Activated T-helper 1 cell treated with anti-CD3 and anti-CD28 coated beads, Interleukin-12 subunit alpha, Interleukin-12 subunit beta, Interleukin-2, Interleukin-4 antibody, amounts not matched to agents 30 ng/mL and 10 ng/mL and 1 ng/mL, durations not matched to agents 14 hours and 24 hours and 36 hours (primary cell): ENCODE data around the gene DTX3. TPM values are rescaled to one million over a fixed set of nuclear protein-coding genes. Genes with fewer than 3 reads are reported as not detected.
A peak's percentile ranks its signal among the peaks of the same experiment; 100 is the strongest.
"Not testable (repeated sequence)": the region's sequence is repeated elsewhere in the genome, so short reads cannot be mapped to it uniquely, and the experiment has no call there.

Experiments used
- DNase-seq: peaks from one replicate; pipeline ENCODE4 v3.0.0; 2021; ENCODE audit warnings: low spot score
- H3K27ac Mint-ChIP-seq: one replicate; pipeline ENCODE4 v1.8.0; 2021; ENCODE audit warnings: mild to moderate bottlenecking, mixed read lengths
- H3K27me3 Mint-ChIP-seq: one replicate; pipeline ENCODE4 v1.8.0; 2022; ENCODE audit warnings: mild to moderate bottlenecking, moderate library complexity, mixed read lengths; ENCODE audit not compliant: insufficient read depth
- H3K36me3 Mint-ChIP-seq: one replicate; pipeline ENCODE4 v1.8.0; 2021; ENCODE audit warnings: low read depth, mixed read lengths
- H3K4me1 Mint-ChIP-seq: one replicate; pipeline ENCODE4 v1.8.0; 2021; ENCODE audit warnings: low read depth, mixed read lengths
- H3K4me3 Mint-ChIP-seq: one replicate; pipeline ENCODE4 v1.8.0; 2021; ENCODE audit warnings: mild to moderate bottlenecking, moderate library complexity, mixed read lengths
- H3K9me3 Mint-ChIP-seq: one replicate; pipeline ENCODE4 v1.8.0; 2021; ENCODE audit warnings: mixed read lengths
- intact Hi-C: fragments of 100-400 bp; cut with micrococcal nuclease; formaldehyde crosslinking; loops from one replicate; pipeline ENCODE4 v1.15.1; 2024
- total RNA-seq: library from RNA; stranded (reverse); gene quantifications from 2 replicates; pipeline ENCODE4 v1.2.3, GENCODE V29; 2022

DTX3 gene
- total RNA-seq, 1 donor from 2014 or later, result 18.5 TPM

DNA sequence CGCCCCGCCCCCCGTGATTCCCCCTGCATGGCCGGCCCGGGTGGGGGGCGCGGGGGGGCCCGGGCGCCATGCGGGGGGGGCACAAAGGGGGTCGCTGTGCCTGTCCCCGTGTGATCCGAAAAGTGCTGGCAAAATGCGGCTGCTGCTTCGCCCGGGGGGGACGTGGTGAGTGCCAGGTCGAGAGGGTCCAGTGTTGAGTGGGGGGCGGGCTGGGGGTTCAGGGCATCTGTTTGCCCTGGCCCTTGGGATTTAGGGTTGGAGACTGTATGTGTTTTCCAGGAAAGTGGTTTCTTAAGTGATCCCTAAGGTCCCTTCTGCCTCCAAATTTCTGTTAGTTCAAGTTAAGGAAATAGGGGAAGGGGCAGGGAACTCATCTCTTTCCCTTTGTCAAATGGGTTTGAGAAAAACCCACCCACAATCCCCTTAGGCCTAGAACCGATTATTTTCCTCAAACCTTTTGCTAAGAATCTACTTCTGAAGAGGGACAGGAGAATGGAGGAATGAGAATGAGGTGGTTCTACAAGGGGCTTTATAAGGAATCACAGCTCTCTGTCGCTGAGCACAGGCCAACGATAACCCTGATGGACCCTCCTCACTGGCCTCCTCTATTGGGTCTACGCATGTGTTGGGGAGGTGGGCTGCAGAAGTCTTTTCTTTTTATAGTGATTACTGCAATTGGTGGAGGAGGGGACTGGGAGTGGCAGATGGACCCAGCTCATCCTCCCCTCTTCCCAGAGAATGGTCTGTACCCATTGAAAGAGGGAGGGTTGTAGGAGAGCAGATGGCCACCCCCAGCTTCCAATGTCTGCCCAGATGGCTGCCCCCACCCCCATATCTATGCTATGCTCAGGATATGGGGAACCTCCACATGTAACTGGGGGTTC is 7.4 kb downstream of the DTX3 start:
- intact Hi-C loops, result loop anchor here (1.0 to 5.0 kb wide), 3 partner anchors 9 to 130 kb away; partner anchors contain the start of gene KIF5A

DNA sequence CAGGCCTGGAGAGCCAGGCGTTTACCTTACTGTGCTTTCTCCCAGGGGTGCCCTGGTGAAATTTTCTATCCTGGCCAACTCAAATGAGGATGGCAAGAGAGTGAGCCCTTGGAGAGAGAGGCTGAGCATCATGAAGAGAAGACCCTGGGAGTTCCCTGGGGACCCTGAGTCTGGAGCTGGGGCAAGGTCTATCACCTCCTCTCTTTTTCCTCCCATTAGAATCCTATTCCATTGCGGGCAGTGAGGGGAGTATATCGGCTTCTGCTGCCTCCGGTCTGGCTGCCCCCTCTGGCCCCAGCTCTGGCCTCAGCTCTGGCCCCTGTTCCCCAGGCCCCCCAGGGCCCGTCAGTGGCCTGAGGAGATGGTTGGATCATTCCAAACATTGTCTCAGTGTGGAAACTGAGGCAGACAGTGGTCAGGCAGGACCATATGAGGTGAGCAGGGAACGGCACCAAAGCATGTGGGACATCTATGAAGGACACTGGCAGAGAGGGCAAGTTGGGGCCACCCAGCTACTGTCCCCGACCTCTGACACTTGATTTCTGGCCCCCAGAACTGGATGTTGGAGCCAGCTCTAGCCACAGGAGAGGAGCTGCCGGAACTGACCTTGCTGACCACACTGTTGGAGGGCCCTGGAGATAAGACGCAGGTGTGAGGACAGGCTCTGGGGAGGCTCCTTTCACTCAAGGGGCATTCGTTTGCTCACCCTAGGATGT is 8.2 kb downstream of the DTX3 start:
- peaks cover 5% of the 10 kb centered on the region for H3K4me1 Mint-ChIP-seq
- H3K27me3 Mint-ChIP-seq, result peaks cover 56% of the 10 kb centered on the region
- H3K27ac Mint-ChIP-seq, result no peak overlapping the region
- H3K4me3 Mint-ChIP-seq, result no peak overlapping the region
- DNase-seq, result no peak
- no peaks in the 10 kb centered on the region for H3K9me3 Mint-ChIP-seq
- no peaks in the 10 kb centered on the region for H3K36me3 Mint-ChIP-seq
- intact Hi-C loops, result loop anchor here (5.0 kb wide), 2 partner anchors 61 to 129 kb away; partner anchors contain the start of gene KIF5A

More for the DNA sequence above, 7.4 kb downstream of the DTX3 start:
- no peak for DNase-seq
- no peak overlapping the region for H3K27ac Mint-ChIP-seq
- peak overlapping the region; percentile 58 for H3K4me3 Mint-ChIP-seq
- no peaks in the 10 kb centered on the region for H3K9me3 Mint-ChIP-seq
- H3K4me1 Mint-ChIP-seq, result peaks cover 5% of the 10 kb centered on the region
- H3K27me3 Mint-ChIP-seq, result peaks cover 48% of the 10 kb centered on the region
- no peaks in the 10 kb centered on the region for H3K36me3 Mint-ChIP-seq

DNA sequence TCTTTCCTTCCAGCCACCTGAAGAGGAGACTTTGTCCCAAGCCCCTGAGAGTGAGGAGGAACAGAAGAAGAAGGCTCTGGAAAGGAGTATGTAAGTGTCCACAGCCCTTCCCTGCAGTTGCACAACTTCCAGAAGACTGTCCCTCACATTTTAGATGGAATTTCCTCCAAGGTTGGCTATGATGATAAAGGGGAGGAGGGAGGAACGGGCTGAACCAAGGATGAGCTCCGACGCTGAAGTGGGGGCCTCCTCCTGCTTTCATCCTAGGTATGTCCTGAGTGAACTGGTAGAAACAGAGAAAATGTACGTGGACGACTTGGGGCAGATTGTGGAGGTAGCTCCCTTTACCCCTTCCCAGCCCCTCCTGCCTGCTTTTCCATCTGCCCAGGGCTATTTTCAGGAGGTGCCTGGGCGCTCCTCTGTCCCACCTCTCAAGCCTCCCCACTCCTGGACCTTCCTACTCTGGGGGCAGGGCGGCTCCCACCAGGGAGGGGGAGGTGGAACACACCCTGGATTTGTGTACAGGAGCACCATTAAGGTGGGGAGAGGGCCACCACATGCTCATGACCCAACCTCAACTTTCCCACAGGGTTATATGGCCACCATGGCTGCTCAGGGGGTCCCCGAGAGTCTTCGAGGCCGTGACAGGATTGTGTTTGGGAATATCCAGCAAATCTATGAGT is 8.9 kb downstream of the DTX3 start:
- peaks cover 5% of the 10 kb centered on the region for H3K4me1 Mint-ChIP-seq
- H3K27me3 Mint-ChIP-seq, result peaks cover 62% of the 10 kb centered on the region
- H3K36me3 Mint-ChIP-seq, result no peaks in the 10 kb centered on the region
- H3K4me3 Mint-ChIP-seq, result no peak overlapping the region
- no peak for DNase-seq
- H3K9me3 Mint-ChIP-seq, result no peaks in the 10 kb centered on the region
- no peak overlapping the region for H3K27ac Mint-ChIP-seq
- intact Hi-C loops, result loop anchor here (5.0 kb wide), 2 partner anchors 61 to 129 kb away; partner anchors contain the start of gene KIF5A

DNA sequence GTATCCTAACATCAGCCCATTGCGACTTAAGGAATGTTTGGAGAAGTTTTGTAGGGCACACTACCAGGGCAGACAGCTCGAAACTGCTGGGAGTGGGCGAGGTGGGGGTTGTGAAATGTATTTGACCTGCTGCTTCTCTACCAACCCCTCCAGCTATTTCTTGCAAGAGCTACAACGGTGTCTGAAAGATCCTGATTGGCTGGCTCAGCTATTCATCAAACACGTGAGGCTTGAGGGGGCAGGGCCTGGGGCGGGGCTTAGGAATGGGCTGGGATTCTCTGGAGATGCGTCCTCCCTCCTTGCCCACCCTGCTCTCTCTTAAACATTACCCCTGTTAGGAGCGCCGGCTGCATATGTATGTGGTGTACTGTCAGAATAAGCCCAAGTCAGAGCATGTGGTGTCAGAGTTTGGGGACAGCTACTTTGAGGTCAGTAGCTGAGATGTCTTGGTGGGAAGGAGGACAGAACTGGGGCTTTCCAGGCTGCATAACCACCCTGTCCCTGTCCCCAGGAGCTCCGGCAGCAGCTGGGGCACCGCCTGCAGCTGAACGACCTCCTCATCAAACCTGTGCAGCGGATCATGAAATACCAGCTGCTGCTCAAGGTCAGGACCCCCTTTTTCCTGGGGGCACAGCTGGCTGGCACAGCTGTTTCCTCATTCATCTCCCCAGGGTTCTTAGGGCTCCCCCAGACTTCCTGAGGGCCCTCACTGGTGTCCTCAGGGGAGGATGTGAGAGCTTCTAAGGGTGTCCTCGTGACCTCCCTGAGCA is 9.7 kb downstream of the DTX3 start:
- Mint-ChIP-seq H3K27me3 (peaks cover 70% of the 10 kb centered on the region), H3K27ac (no peak overlapping the region), H3K9me3 (no peaks in the 10 kb centered on the region), H3K4me1 (peaks cover 11% of the 10 kb centered on the region), H3K36me3 (no peaks in the 10 kb centered on the region), H3K4me3 (no peak overlapping the region)
- intact Hi-C loops, result loop anchor here (5.0 kb wide), 2 partner anchors 62 to 128 kb away; partner anchors contain the start of gene KIF5A
- DNase-seq, result no peak

DNA sequence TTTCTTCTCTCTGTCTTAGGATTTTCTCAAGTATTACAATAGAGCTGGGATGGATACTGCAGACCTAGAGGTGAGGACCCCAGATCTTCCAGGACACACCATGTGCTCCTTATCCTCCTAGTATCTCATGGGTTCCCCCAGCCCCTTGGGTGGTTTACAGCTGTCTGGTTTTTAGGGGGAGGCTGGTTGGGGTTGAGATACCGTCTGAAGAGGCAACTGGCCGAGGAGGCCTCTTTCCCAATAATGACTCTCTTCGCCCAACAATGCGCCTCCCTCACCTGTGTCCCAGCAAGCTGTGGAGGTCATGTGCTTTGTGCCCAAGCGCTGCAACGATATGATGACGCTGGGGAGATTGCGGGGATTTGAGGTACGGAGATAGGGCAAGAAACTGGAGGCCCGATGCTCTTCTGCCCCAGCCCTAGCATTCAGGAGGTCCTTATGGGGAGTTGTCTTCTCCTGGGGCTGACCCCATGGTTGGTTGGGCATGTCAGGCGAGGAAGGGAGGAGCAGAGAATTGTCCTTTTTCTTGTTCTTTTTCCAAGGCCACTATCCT is 10.4 kb downstream of the DTX3 start:
- Mint-ChIP-seq H3K36me3 (no peaks in the 10 kb centered on the region), H3K27me3 (peaks cover 73% of the 10 kb centered on the region)
- intact Hi-C loops, result loop anchor here (5.0 kb wide), 2 partner anchors 63 to 127 kb away; partner anchors contain the start of gene KIF5A

DNA sequence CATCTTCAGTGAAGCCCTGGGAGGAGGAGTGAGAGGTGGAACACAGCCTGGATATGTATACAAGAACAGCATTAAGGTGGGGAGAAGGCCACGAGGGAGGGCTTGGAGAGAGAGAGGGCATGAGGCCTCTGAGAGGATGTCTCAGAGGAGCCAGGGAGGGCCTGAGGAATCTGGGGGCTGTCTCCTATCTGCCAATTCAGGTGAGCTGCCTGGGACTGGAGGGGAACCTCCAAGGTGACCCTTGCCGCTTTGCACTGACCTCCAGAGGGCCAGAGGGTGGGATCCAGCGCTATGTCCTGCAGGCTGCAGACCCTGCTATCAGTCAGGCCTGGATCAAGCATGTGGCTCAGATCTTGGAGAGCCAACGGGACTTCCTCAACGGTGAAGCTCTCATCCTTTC is 11.0 kb downstream of the DTX3 start:
- Mint-ChIP-seq H3K27ac (no peak overlapping the region), H3K36me3 (no peaks in the 10 kb centered on the region), H3K4me3 (no peak overlapping the region), H3K27me3 (peaks cover 75% of the 10 kb centered on the region), H3K4me1 (peaks cover 10% of the 10 kb centered on the region), H3K9me3 (no peaks in the 10 kb centered on the region)
- intact Hi-C loops, result no loop called here
- no peak for DNase-seq

More for the DNA sequence above, 10.4 kb downstream of the DTX3 start:
- Mint-ChIP-seq H3K9me3 (no peaks in the 10 kb centered on the region), H3K4me3 (no peak overlapping the region), H3K4me1 (peaks cover 12% of the 10 kb centered on the region), H3K27ac (no peak overlapping the region)
- no peak for DNase-seq

DNA sequence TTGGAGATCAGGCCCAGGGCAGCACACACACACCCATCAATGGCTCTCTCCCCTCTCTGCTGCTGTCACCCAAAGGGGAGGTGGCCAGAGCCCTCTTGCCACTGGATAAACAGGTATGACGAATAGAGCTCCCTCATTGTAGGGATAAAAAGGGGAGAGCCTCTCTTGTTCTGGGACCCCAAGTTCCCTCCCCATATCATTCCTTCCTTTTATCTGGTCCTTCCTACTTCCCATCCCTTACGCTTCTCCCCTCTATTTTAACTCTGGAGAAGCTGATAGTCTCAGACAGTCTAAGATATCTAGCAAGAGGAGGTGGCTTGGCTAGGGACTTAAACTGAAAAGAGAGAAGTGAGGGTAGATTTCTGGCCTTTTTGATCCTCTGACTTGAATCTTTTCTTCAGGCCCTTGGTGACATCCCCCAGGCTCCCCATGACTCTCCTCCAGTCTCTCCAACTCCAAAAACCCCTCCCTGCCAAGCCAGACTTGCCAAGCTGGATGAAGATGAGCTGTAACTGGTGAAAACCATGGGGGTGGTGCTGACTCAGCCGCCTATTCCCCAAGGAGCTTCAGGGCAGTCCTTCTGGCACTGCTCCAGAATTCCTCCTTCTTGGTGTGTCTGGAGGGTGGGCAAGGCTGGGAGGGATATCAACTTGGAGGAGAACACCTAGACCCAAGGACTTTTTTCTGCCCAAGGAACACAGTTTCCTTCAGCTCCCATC is 11.9 kb downstream of the DTX3 start:
- Mint-ChIP-seq H3K36me3 (no peaks in the 10 kb centered on the region), H3K27me3 (peaks cover 80% of the 10 kb centered on the region), H3K27ac (no peak overlapping the region), H3K4me3 (no peak overlapping the region), H3K9me3 (no peaks in the 10 kb centered on the region), H3K4me1 (peaks cover 17% of the 10 kb centered on the region)
- intact Hi-C loops, result no loop called here
- no peak for DNase-seq

DNA sequence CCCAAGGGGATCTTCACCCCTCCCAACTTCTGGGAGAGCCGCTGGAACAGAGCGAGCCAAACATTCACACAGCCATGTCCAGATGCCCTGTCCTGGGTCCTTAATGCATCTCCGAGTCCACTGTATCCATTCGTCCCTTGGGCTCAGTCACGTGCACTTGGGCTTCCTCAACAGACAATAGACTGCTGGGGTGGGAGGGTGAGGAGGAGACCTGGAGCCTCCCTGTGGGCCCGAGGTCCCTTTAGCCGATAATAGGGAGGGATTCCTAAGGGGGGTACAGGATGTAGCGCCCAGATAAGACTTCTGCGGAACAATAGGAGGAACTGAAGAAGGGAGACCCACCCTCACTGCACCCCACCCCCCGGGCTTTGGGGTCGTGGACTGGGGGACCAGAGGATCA is 13.3 kb downstream of the DTX3 start:
- no peaks in the 10 kb centered on the region for H3K9me3 Mint-ChIP-seq
- DNase-seq, result no peak
- H3K27ac Mint-ChIP-seq, result no peak overlapping the region
- H3K4me1 Mint-ChIP-seq, result peaks cover 23% of the 10 kb centered on the region
- no peak overlapping the region for H3K4me3 Mint-ChIP-seq
- intact Hi-C loops, result loop anchor here (2.0 kb wide), 1 partner anchor 75 kb away; no protein-coding TSS in a partner anchor
- peaks cover 81% of the 10 kb centered on the region for H3K27me3 Mint-ChIP-seq
- H3K36me3 Mint-ChIP-seq, result no peaks in the 10 kb centered on the region

DNA sequence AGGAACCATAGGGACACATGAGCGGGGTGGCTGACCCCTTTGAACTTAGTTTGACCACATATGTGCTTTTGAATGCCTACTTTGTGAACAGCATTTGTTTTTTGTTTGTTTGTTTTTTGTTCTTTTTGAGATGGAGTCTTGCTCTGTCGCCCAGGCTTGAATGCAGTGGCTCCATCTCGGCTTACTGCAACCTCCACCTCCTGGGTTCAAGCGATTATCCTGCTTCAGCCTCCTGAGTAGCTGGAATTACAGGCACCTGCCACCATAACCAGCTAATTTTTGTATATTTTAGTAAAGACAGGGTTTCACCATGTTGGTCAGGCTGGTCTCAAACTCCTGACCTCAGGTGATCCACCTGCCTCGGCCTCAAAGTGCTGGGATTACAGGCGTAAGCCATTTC is 13.8 kb downstream of the DTX3 start:
- H3K27ac Mint-ChIP-seq, H3K36me3 Mint-ChIP-seq, H3K4me3 Mint-ChIP-seq, H3K9me3 Mint-ChIP-seq, DNase-seq: not testable (repeated sequence)
- intact Hi-C loops, result loop anchor here (2.0 kb wide), 1 partner anchor 74 kb away; no protein-coding TSS in a partner anchor
- H3K27me3 Mint-ChIP-seq, result peaks cover 84% of the 10 kb centered on the region
- peaks cover 23% of the 10 kb centered on the region for H3K4me1 Mint-ChIP-seq

DNA sequence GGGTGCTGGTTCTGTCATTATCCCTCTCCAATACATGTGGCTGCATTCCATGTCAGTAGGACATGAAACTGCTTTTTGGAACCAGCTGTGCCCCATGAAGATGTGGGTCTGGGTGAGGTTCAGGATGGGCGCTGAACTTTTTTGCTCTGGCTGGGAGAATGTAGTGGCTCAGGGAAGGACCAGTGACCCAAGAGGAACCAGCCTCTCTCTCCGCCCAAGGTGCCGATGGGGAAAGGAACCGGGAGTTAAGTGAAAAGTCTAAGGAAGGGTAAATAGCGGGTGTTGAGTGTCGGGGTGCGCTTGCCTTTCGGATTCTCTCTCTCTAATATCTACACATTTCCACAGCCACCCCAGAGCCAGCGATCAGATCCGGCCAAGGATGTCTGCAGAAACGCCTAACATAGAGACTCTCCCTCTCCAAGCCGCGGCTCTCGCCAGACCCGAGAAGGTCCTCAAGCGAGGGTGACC is 14.4 kb downstream of the DTX3 start:
- Mint-ChIP-seq H3K9me3 (no peaks in the 10 kb centered on the region), H3K27me3 (peaks cover 85% of the 10 kb centered on the region), H3K4me3 (peak overlapping the region; percentile 54), H3K4me1 (peaks cover 23% of the 10 kb centered on the region), H3K27ac (no peak overlapping the region), H3K36me3 (no peaks in the 10 kb centered on the region)
- intact Hi-C loops, result loop anchor here (2.0 kb wide), 1 partner anchor 74 kb away; no protein-coding TSS in a partner anchor
- DNase-seq, result no peak
